Measurements from ENCODE around the gene ABHD2.

The ABHD2 gene

DNA sequence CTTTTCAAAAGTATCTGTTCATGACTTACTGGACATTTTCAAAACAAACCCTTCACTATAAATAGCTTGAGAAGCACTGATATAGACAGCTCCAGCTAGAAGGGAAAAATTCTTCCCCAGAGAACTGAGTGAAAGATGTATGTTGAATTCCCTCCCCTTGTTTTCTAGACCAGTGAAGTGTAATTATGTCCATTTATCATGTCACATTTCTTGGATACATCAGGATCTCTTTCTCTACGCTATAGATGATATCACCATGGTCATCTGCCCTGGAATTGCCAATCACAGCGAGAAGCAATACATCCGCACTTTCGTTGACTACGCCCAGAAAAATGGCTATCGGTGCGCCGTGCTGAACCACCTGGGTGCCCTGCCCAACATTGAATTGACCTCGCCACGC lies 66.9 kb downstream of the ABHD2 start:
- TF ChIP-seq EZH2phosphoT487 (IDR thresholded peaks at IDR 0.05; ENCODE audit: low read depth): no peak
- TF ChIP-seq, protein P1, sequence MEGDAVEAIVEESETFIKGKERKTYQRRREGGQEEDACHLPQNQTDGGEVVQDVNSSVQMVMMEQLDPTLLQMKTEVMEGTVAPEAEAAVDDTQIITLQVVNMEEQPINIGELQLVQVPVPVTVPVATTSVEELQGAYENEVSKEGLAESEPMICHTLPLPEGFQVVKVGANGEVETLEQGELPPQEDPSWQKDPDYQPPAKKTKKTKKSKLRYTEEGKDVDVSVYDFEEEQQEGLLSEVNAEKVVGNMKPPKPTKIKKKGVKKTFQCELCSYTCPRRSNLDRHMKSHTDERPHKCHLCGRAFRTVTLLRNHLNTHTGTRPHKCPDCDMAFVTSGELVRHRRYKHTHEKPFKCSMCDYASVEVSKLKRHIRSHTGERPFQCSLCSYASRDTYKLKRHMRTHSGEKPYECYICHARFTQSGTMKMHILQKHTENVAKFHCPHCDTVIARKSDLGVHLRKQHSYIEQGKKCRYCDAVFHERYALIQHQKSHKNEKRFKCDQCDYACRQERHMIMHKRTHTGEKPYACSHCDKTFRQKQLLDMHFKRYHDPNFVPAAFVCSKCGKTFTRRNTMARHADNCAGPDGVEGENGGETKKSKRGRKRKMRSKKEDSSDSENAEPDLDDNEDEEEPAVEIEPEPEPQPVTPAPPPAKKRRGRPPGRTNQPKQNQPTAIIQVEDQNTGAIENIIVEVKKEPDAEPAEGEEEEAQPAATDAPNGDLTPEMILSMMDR (IDR thresholded peaks at IDR 0.05; ENCODE audit: low read depth, low read length): no peak
- Histone ChIP-seq H3K27me3 (ENCODE audit: low read depth, low read length) (no peaks in the 10 kb centered on the region), H3K9ac (ENCODE audit: low read length) (no peak overlapping the region), H3K4me1 (ENCODE audit: low read length) (0 out of 2 replicates have a peak, but pooled peaks cover 5% of the 10 kb centered on the region), H3K36me3 (replicated peaks; ENCODE audit: low read depth, low read length) (peaks cover 20% of the 10 kb centered on the region), H3K4me2 (ENCODE audit: low read length) (no peak overlapping the region), H3K9me3 (ENCODE audit: insufficient read depth, low read length) (no peaks in the 10 kb centered on the region), H4K20me1 (ENCODE audit: insufficient read depth, low read length) (peaks cover 4% of the 10 kb centered on the region), H3K27ac (ENCODE audit: low read length) (no peak overlapping the region), H3K4me3 (ENCODE audit: low read length) (no peak overlapping the region), H3K79me2 (ENCODE audit: low read length) (no peaks in the 10 kb centered on the region), H2AFZ (ENCODE audit: low read depth, low read length) (no peak overlapping the region)

DNA sequence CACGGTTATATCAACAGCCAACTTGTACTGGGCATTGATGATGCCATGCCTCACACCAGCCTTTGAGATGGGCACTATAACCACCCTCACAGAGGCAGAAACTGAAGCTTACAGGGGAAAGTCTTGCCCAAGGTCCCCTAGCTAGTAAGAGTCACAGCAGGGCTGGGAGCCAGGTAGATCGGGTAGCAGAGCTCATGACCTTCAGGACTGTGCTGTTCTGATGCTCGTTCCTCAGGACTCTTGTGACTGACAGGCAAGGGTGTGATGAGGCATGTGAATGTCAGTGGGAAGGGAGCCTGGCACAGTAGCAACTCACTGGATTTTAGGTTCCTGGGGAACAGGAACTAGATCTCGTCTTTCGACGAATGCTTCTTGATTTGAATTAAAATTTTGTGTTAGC lies 67.4 kb downstream of the ABHD2 start:
- Histone ChIP-seq H3K27ac (ENCODE audit: low read length) (no peak overlapping the region), H3K9me3 (ENCODE audit: insufficient read depth, low read length) (no peaks in the 10 kb centered on the region), H3K9ac (ENCODE audit: low read length) (no peak overlapping the region), H3K27me3 (ENCODE audit: low read depth, low read length) (no peaks in the 10 kb centered on the region), H2AFZ (ENCODE audit: low read depth, low read length) (no peak overlapping the region), H3K4me2 (ENCODE audit: low read length) (no peak overlapping the region), H3K79me2 (ENCODE audit: low read length) (no peaks in the 10 kb centered on the region), H3K36me3 (replicated peaks; ENCODE audit: low read depth, low read length) (peaks cover 20% of the 10 kb centered on the region), H4K20me1 (ENCODE audit: insufficient read depth, low read length) (peaks cover 4% of the 10 kb centered on the region), H3K4me1 (ENCODE audit: low read length) (0 out of 2 replicates have a peak, but pooled peaks cover 4% of the 10 kb centered on the region), H3K4me3 (ENCODE audit: low read length) (no peak overlapping the region)
- TF ChIP-seq EZH2phosphoT487 (IDR thresholded peaks at IDR 0.05; ENCODE audit: low read depth): no peak
- TF ChIP-seq, protein P1 (IDR thresholded peaks at IDR 0.05; ENCODE audit: low read depth, low read length): no peak

DNA sequence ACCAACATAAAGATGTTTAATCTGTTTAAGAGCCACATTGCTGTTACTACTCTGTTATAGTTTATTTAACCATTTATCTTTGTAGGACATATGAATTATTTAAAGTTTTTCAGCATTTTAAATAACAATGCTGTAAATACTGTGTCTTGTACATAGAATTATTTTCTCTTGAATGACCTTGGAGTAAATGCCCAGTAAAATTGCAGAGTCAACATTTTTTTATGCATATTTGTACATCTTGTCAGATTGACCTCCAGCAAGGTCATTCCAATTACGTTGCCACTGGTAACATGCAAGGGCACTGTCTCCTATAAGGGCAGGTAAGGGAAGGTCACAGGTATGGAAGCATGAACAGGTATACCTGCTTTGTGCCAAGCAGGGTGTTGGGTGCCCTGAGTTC lies 68.8 kb downstream of the ABHD2 start:
- TF ChIP-seq, protein P1 (IDR thresholded peaks at IDR 0.05; ENCODE audit: low read depth, low read length): no peak
- TF ChIP-seq EZH2phosphoT487 (IDR thresholded peaks at IDR 0.05; ENCODE audit: low read depth): no peak
- Histone ChIP-seq H3K27me3 (ENCODE audit: low read depth, low read length) (no peaks in the 10 kb centered on the region), H3K4me3 (ENCODE audit: low read length) (no peak overlapping the region), H3K4me1 (ENCODE audit: low read length) (no peaks in the 10 kb centered on the region), H4K20me1 (ENCODE audit: insufficient read depth, low read length) (no peaks in the 10 kb centered on the region), H3K79me2 (ENCODE audit: low read length) (no peaks in the 10 kb centered on the region), H3K4me2 (ENCODE audit: low read length) (no peak overlapping the region), H2AFZ (ENCODE audit: low read depth, low read length) (no peak overlapping the region), H3K9me3 (ENCODE audit: insufficient read depth, low read length) (no peaks in the 10 kb centered on the region), H3K27ac (ENCODE audit: low read length) (no peak overlapping the region), H3K36me3 (replicated peaks; ENCODE audit: low read depth, low read length) (peaks cover 20% of the 10 kb centered on the region), H3K9ac (ENCODE audit: low read length) (no peak overlapping the region)

DNA sequence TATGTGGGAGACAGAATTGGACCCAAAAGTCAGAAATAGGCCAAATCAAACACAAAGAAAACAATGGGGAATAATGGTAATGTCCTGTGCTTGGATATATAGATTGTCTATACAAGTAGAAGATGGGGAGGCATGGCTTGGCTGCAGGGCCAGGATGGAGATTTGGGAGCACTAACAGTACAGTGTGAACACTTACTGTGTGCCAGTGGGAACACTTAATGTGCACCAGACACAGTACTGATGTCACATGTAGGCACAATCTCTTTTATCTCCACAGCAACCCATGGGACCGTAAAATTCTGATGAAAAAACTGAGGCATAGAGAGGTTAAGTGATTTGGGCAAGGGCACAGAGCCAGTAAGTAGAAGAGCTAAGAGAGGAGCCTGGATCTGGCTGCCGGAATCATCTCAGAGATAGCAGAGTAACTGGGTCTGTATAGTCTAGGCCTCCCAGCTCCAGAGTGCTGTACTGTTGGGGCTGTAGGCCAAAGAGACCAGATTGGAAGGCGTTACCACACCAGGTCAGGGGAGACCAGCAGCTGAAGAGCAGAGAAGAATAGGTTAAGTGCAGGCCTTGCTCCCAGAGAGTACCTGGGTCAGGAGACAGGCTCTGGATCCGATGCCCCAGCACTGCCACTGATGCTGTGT lies 69.8 kb downstream of the ABHD2 start:
- TF ChIP-seq, protein P1 (IDR thresholded peaks at IDR 0.05; ENCODE audit: low read depth, low read length): no peak
- TF ChIP-seq EZH2phosphoT487 (IDR thresholded peaks at IDR 0.05; ENCODE audit: low read depth): no peak

More for the DNA sequence above, 69.8 kb downstream of the ABHD2 start:
- no peak overlapping the region for H3K27ac ChIP-seq (ENCODE audit: low read length)
- no peak overlapping the region for H2AFZ ChIP-seq (ENCODE audit: low read depth, low read length)
- H3K36me3 ChIP-seq (replicated peaks; ENCODE audit: low read depth, low read length): peaks cover 12% of the 10 kb centered on the region
- no peak overlapping the region for H3K4me3 ChIP-seq (ENCODE audit: low read length)
- H3K4me2 ChIP-seq (ENCODE audit: low read length): no peak overlapping the region
- no peaks in the 10 kb centered on the region for H4K20me1 ChIP-seq (ENCODE audit: insufficient read depth, low read length)
- H3K9me3 ChIP-seq (ENCODE audit: insufficient read depth, low read length): no peaks in the 10 kb centered on the region
- no peaks in the 10 kb centered on the region for H3K79me2 ChIP-seq (ENCODE audit: low read length)
- no peaks in the 10 kb centered on the region for H3K27me3 ChIP-seq (ENCODE audit: low read depth, low read length)
- no peaks in the 10 kb centered on the region for H3K4me1 ChIP-seq (ENCODE audit: low read length)
- H3K9ac ChIP-seq (ENCODE audit: low read length): no peak overlapping the region

Data from OCI-LY3 (cell line).